Measurements from ENCODE around the gene CDC42SE2. TPM values are rescaled to one million over a fixed set of nuclear protein-coding genes. Genes with fewer than 3 reads are reported as not detected.

The CDC42SE2 gene
- total RNA-seq, 1 experiment from 2014 or later, result 32.8 TPM

GRCh38 chr5:131373265-131373664, 109.4 kb downstream of the CDC42SE2 start:
- Histone ChIP-seq H3K36me3 (ENCODE audit: low read depth) (no peaks in the 10 kb centered on the region), H3K4me1 (replicated peaks; ENCODE audit: insufficient read depth) (no peaks in the 10 kb centered on the region), H3K27me3 (ENCODE audit: insufficient read depth, low read depth) (no peaks in the 10 kb centered on the region), H4K20me1 (ENCODE audit: insufficient read depth) (no peaks in the 10 kb centered on the region), H3K9me3 (ENCODE audit: insufficient read depth, low read depth) (no peaks in the 10 kb centered on the region), H2AFZ (no peak overlapping the region), H3K27ac (no peak overlapping the region), H3K4me2 (no peak overlapping the region), H3K9me2 (ENCODE audit: insufficient read depth) (no peaks in the 10 kb centered on the region), H3K4me3 (no peak overlapping the region), H3F3A (ENCODE audit: insufficient read depth, low read depth) (no peaks in the 10 kb centered on the region; the same call in 1 of the 2 replicates), H3K79me2 (ENCODE audit: low read depth) (no peaks in the 10 kb centered on the region)
- intact Hi-C loops (cut with micrococcal nuclease; ENCODE audit: unreplicated experiment), result no loop called here
- ChIA-PET POLR2A (ENCODE audit: unreplicated experiment) (no interaction called here), CTCF (no interaction called here)
- TF ChIP-seq CTCF (conservative IDR thresholded peaks at IDR 0.05) (no peak), EZH2 (IDR thresholded peaks at IDR 0.05; ENCODE audit: low read depth) (no peak)
- no TSS peak for BruUV-seq (replicated peaks)
- DNase-seq, result no peak

- TF ChIP-seq CTCF (conservative IDR thresholded peaks at IDR 0.05), result no peak
- TF ChIP-seq EZH2 (IDR thresholded peaks at IDR 0.05; ENCODE audit: low read depth), result no peak
- DNase-seq, result no peak
- Histone ChIP-seq H3K27me3 (ENCODE audit: insufficient read depth, low read depth) (no peaks in the 10 kb centered on the region), H3K9me2 (ENCODE audit: insufficient read depth) (no peaks in the 10 kb centered on the region), H2AFZ (no peak overlapping the region), H3K9me3 (ENCODE audit: insufficient read depth, low read depth) (no peaks in the 10 kb centered on the region), H3K79me2 (ENCODE audit: low read depth) (no peaks in the 10 kb centered on the region), H3K4me3 (no peak overlapping the region), H3K36me3 (ENCODE audit: low read depth) (no peaks in the 10 kb centered on the region), H3K4me2 (no peak overlapping the region), H3F3A (ENCODE audit: insufficient read depth, low read depth) (no peaks in the 10 kb centered on the region; the same call in 1 of the 2 replicates), H3K4me1 (replicated peaks; ENCODE audit: insufficient read depth) (no peaks in the 10 kb centered on the region), H3K27ac (no peak overlapping the region), H4K20me1 (ENCODE audit: insufficient read depth) (no peaks in the 10 kb centered on the region; the same call in 1 of the 2 replicates)
- ChIA-PET POLR2A (ENCODE audit: unreplicated experiment) (no interaction called here), CTCF (no interaction called here)
- intact Hi-C loops (cut with micrococcal nuclease; ENCODE audit: unreplicated experiment), result no loop called here
- no TSS peak for BruUV-seq (replicated peaks)
Observed at GRCh38 chr5:131375351-131375750, 111.5 kb downstream of the CDC42SE2 start.

GRCh38 chr5:131377346-131377745, 113.5 kb downstream of the CDC42SE2 start:
- no peak overlapping the region for H3K4me2 ChIP-seq
- H3K4me1 ChIP-seq (replicated peaks; ENCODE audit: insufficient read depth), result no peaks in the 10 kb centered on the region
- intact Hi-C loops (cut with micrococcal nuclease; ENCODE audit: unreplicated experiment), result no loop called here
- BruUV-seq (replicated peaks), result no TSS peak
- no peaks in the 10 kb centered on the region for H3K9me2 ChIP-seq (ENCODE audit: insufficient read depth)
- H3K27ac ChIP-seq, result no peak overlapping the region
- POLR2A ChIA-PET (ENCODE audit: unreplicated experiment), result no interaction called here
- H2AFZ ChIP-seq, result no peak overlapping the region
- H3K79me2 ChIP-seq (ENCODE audit: low read depth), result no peaks in the 10 kb centered on the region
- H4K20me1 ChIP-seq (ENCODE audit: insufficient read depth), result no peaks in the 10 kb centered on the region; the same call in 1 of the 2 replicates
- no peaks in the 10 kb centered on the region for H3K36me3 ChIP-seq (ENCODE audit: low read depth)
- no peak for DNase-seq
- CTCF ChIA-PET, result no interaction called here
- no peaks in the 10 kb centered on the region for H3K9me3 ChIP-seq (ENCODE audit: insufficient read depth, low read depth)
- H3K4me3 ChIP-seq, result no peak overlapping the region
- no peaks in the 10 kb centered on the region for H3K27me3 ChIP-seq (ENCODE audit: insufficient read depth, low read depth)
- H3F3A ChIP-seq (ENCODE audit: insufficient read depth, low read depth), result peaks cover 7% of the 10 kb centered on the region; the same call in 1 of the 2 replicates
- TF ChIP-seq CTCF (conservative IDR thresholded peaks at IDR 0.05) (no peak), EZH2 (IDR thresholded peaks at IDR 0.05; ENCODE audit: low read depth) (no peak)

Data from PC-9 (cell line).